Progenitor cell of endocrine pancreas (in vitro differentiated cells): Measurements from ENCODE around the gene BIN1. TPM values are rescaled to one million over a fixed set of nuclear protein-coding genes. Genes with fewer than 3 reads are reported as not detected.

Source experiments
- DNase-seq: peaks from one replicate; pipeline ENCODE4 v3.0.0; 2021; ENCODE audit warnings: low spot score; ENCODE audit not compliant: unreplicated experiment
- H3K27ac Mint-ChIP-seq: 2 replicates; pipeline ENCODE4 v1.8.0; 2021; ENCODE audit warnings: mild to moderate bottlenecking, moderate library complexity, mixed read lengths
- H3K27me3 Mint-ChIP-seq: 2 replicates; pipeline ENCODE4 v1.8.0; 2021; ENCODE audit warnings: mixed read lengths
- H3K36me3 Mint-ChIP-seq: 2 replicates; pipeline ENCODE4 v1.8.0; 2022; ENCODE audit warnings: mixed read lengths; ENCODE audit not compliant: insufficient read depth
- H3K4me1 Mint-ChIP-seq: 2 replicates; pipeline ENCODE4 v1.8.0; 2021; ENCODE audit warnings: low read depth, mixed read lengths
- H3K4me3 Mint-ChIP-seq: 2 replicates; pipeline ENCODE4 v1.8.0; 2021; ENCODE audit warnings: low read depth, mild to moderate bottlenecking, moderate library complexity, mixed read lengths
- H3K9me3 Mint-ChIP-seq: 2 replicates; pipeline ENCODE4 v1.8.0; 2021; ENCODE audit warnings: low read depth, mixed read lengths
- CTCF ChIP-seq: fragments of 200-600 bp; sonication (generic); IDR thresholded peaks from one replicate; pipeline ENCODE4 v1.5.0; 2021; ENCODE audit warnings: antibody characterized with exemption, mild to moderate bottlenecking; ENCODE audit not compliant: unreplicated experiment
- total RNA-seq: library from RNA; stranded (reverse); gene quantifications from 2 replicates; pipeline ENCODE4 v1.2.1, GENCODE V29; 2021

Gene BIN1
- total RNA-seq, 1 donor from 2014 or later: 66.0 TPM

DNA sequence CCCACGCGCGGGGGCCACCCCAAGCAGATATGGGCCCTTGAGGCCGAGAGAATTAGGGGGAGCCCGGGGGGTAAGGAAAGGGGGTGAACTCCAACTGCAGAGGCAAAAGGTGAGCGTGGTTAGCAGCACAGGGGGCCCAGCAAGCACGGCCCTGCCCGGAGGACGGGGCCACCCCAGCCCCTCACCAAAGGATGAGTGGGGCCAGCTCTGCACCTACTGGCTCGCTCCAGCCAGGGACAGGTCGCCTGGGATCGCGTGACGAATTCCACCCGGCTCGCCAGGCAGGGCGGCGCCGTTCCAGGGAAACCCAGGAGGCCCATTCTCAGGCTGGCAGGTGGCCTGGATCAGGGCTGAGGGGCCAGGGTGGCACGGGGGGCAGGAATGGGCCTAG is 38.6 kb downstream of the BIN1 start:
- no peaks in the 10 kb centered on the region for H3K4me1 Mint-ChIP-seq
- no peak overlapping the region for H3K4me3 Mint-ChIP-seq
- H3K27me3 Mint-ChIP-seq: no peaks in the 10 kb centered on the region
- DNase-seq: no peak
- H3K36me3 Mint-ChIP-seq: peaks cover 2% of the 10 kb centered on the region
- no peak for TF ChIP-seq CTCF
- H3K27ac Mint-ChIP-seq: no peak overlapping the region
- no peaks in the 10 kb centered on the region for H3K9me3 Mint-ChIP-seq

GRCh38 chr2:127067620-127068350 is 39.2 kb downstream of the BIN1 start:
- Mint-ChIP-seq H3K27me3 (no peaks in the 10 kb centered on the region), H3K9me3 (no peaks in the 10 kb centered on the region), H3K4me1 (no peaks in the 10 kb centered on the region), H3K36me3 (peaks cover 3% of the 10 kb centered on the region), H3K4me3 (no peak overlapping the region), H3K27ac (no peak overlapping the region)
- DNase-seq: peak; percentile 44
- TF ChIP-seq CTCF: peak; percentile 69

DNA sequence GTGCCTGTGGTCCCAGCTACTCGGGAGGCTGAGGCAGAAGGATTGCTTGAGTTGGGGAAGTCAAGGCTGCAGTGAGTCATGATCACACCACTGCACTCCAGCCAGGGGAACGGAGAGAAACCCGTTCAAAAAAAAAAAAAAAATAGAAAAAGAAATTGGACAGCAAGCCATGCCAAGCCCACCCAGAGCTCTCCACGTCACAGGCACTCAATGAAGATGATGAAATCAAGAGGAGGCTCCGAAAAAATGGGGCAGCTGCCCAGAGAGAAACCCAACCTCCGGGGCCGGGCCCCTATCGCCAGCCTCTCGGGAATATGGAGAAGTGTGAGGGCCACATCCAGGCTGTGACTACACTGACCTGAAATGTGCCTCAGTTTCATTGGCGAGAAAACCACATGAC is 40.0 kb downstream of the BIN1 start:
- Mint-ChIP-seq H3K9me3 (no peaks in the 10 kb centered on the region), H3K4me1 (no peaks in the 10 kb centered on the region), H3K4me3 (no peak overlapping the region), H3K27ac (no peak overlapping the region), H3K27me3 (no peaks in the 10 kb centered on the region), H3K36me3 (peaks cover 3% of the 10 kb centered on the region)
- TF ChIP-seq CTCF: no peak
- DNase-seq: no peak

DNA sequence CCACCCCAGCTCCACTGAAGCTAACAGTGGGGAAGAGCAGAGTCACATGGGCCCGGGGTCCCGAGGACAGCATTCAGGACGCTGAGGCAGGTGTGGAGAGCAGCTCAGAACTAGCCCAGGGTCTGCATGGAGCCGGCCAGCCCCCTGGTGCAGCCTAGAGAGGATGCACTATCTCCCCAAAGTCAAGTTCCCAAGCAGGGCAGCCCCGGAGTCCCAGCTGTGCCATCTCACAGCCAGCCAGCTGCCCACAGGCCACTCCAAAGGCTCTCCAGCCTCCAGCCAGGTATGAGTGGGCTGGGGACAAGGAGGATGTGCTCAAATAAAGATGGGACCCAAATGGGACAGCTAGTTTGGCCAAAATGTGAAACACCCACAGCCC is 41.0 kb downstream of the BIN1 start:
- no peak overlapping the region for H3K27ac Mint-ChIP-seq
- H3K4me1 Mint-ChIP-seq: no peaks in the 10 kb centered on the region

DNA sequence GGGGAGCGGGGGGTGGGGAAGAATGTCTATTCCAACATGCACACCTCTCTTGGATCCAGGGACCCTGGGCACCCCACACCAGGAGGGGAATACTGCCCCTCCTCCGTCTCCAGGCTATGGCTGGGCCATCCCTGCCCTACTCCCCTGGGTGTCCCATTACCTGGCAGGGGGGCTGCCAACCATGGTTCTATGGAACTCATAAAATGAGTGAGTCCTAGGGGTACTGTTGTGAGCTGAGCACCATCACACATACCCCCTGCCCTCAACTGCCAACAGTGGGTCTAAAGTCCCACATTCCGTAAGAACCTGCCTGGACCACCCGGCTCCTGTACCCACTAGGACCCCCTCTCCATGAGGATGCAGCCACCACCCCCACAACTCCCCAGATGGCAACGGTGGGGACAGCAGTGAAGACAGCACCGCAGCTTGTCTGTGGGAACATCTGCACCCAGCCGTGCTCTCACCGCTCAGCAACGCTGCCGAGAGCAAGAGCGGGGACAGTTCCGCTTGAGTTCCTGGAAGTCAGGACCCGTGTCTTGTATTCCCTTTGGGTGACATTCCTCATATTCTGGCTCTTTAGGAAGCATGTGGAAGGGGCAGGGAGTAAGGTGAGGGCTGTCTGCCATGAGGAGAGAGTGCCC is 41.5 kb downstream of the BIN1 start:
- Mint-ChIP-seq H3K4me1 (no peaks in the 10 kb centered on the region), H3K4me3 (no peak overlapping the region), H3K9me3 (no peaks in the 10 kb centered on the region), H3K27ac (peak overlapping the region; percentile 69), H3K27me3 (no peaks in the 10 kb centered on the region), H3K36me3 (peaks cover 3% of the 10 kb centered on the region)
- DNase-seq: no peak
- no peak for TF ChIP-seq CTCF

More for the DNA sequence above, 41.0 kb downstream of the BIN1 start:
- no peak overlapping the region for H3K4me3 Mint-ChIP-seq
- no peaks in the 10 kb centered on the region for H3K9me3 Mint-ChIP-seq
- DNase-seq: no peak
- no peaks in the 10 kb centered on the region for H3K27me3 Mint-ChIP-seq
- no peak for TF ChIP-seq CTCF
- peaks cover 3% of the 10 kb centered on the region for H3K36me3 Mint-ChIP-seq
